ENCODE data around the gene LCP1.

GRCh38 chr13:46136688-46137087 lies 45.3 kb downstream of the LCP1 start:
- TF ChIP-seq POLR2A (conservative IDR thresholded peaks at IDR 0.05), result no peak
- no peak for TF ChIP-seq GATAD2A (IDR thresholded peaks at IDR 0.05)
- TF ChIP-seq POLR2AphosphoS5 (IDR thresholded peaks at IDR 0.05; ENCODE audit: control insufficient read depth, insufficient read depth, low read depth, low read length), result no peak
- TF ChIP-seq PRDM10 (IDR thresholded peaks at IDR 0.05; ENCODE audit: partially characterized antibody), result no peak
- TF ChIP-seq FOXK2 (conservative IDR thresholded peaks at IDR 0.05 in 1 of 2, IDR thresholded peaks at IDR 0.05 in 1 of 2; ENCODE audit: low read depth in 2 of 2), result no peak
- TF ChIP-seq JUNB (CRISPR knock-in tag; conservative IDR thresholded peaks at IDR 0.05), result no peak
- no peak for TF ChIP-seq ARID2 (IDR thresholded peaks at IDR 0.05)
- no peak for TF ChIP-seq EZH2 (IDR thresholded peaks at IDR 0.05; ENCODE audit: borderline replicate concordance, low read depth, low read length)
- TF ChIP-seq ZNF707 (CRISPR knock-in tag; conservative IDR thresholded peaks at IDR 0.05), result no peak
- no peak for TF ChIP-seq SRSF9 (IDR thresholded peaks at IDR 0.05; ENCODE audit: borderline replicate concordance, low read depth, low read length)
- TF ChIP-seq NFE2L1 (tag; IDR thresholded peaks at IDR 0.05; ENCODE audit: borderline replicate concordance, low read depth), result no peak

Data from K562 (cell line).